Peyer's patch (tissue), 4 donors: ENCODE measurements around the gene LDLRAD3. TPM values are rescaled to one million over a fixed set of nuclear protein-coding genes. Genes with fewer than 3 reads are reported as not detected.

Source experiments
- DNase-seq, 3 donors: peaks; one replicate each; pipeline ENCODE4 v3.0.0-alpha.2; 2017 to 2019
- H3K27ac ChIP-seq, 4 donors: fragments of 200-600 bp; sonication (generic); one replicate each; pipeline ENCODE4 v1.5.1; 2016 to 2019
- H3K27me3 ChIP-seq, 2 donors: fragments of 200-600 bp; sonication (generic); one replicate each; pipeline ENCODE4 v1.5.1; 2019
- H3K36me3 ChIP-seq, 3 donors: fragments of 200-600 bp; sonication (generic); one replicate each; pipeline ENCODE4 v1.5.1; 2016 to 2019
- H3K4me1 ChIP-seq, 4 donors: fragments of 200-600 bp; sonication (generic); one replicate each; pipeline ENCODE4 v1.5.1; 2016 to 2019
- H3K4me3 ChIP-seq, 4 donors: fragments of 200-600 bp; sonication (generic); 1 replicate in 3 of 4; 2 replicates in 1 of 4; pipeline ENCODE4 v1.5.1; 2016 to 2019; ENCODE audit warnings: mild to moderate bottlenecking in 1 of 4
- H3K9me3 ChIP-seq, 4 donors: fragments of 200-600 bp; sonication (generic); one replicate each; pipeline ENCODE4 v1.5.1; 2016 to 2019; ENCODE audit warnings: mild to moderate bottlenecking in 1 of 4
- CTCF ChIP-seq, 6 experiments: fragments of 450-650 bp in 4 of 6; fragments of 200-600 bp in 2 of 6; sonication (generic) in 1 of 6; IDR thresholded peaks; one replicate each; pipeline ENCODE4 v1.5.1; 2017 to 2019; ENCODE audit warnings: antibody characterized with exemption in 6 of 6, mild to moderate bottlenecking in 3 of 6, moderate library complexity in 1 of 6
- POLR2A ChIP-seq, 2 donors: fragments of 450-650 bp; IDR thresholded peaks; one replicate each; pipeline ENCODE4 v1.5.1; 2017; ENCODE audit warnings: antibody characterized with exemption in 2 of 2, mild to moderate bottlenecking in 2 of 2, moderate library complexity in 2 of 2
- total RNA-seq, 4 donors: library from RNA; depleted of rRNA; stranded (reverse); fragments of >200 nt; gene quantifications; one replicate each; pipeline ENCODE4 v1.1.0, GENCODE V29; 2016

LDLRAD3 gene
- total RNA-seq, 4 donors from 2014 or later: 1.2 to 14.0 (median 4.8) TPM

GRCh38 chr11:36088266-36088972, 144.6 kb downstream of the LDLRAD3 start:
- no peaks in the 10 kb centered on the region for H3K36me3 ChIP-seq
- TF ChIP-seq POLR2A (IDR thresholded peaks at IDR 0.05) (no peak), CTCF (IDR thresholded peaks at IDR 0.05) (no peak)
- H3K4me3 ChIP-seq: no peak overlapping the region
- no peak overlapping the region for H3K27ac ChIP-seq
- H3K27me3 ChIP-seq: no peaks in the 10 kb centered on the region
- no peaks in the 10 kb centered on the region for H3K4me1 ChIP-seq
- H3K9me3 ChIP-seq: no peaks in the 10 kb centered on the region
- DNase-seq: no peak

- no peak overlapping the region for H3K27ac ChIP-seq
- H3K4me1 ChIP-seq: no peaks in the 10 kb centered on the region
- no peaks in the 10 kb centered on the region for H3K9me3 ChIP-seq
- H3K4me3 ChIP-seq: no peak overlapping the region
- TF ChIP-seq CTCF (IDR thresholded peaks at IDR 0.05): no peak
- no peaks in the 10 kb centered on the region for H3K27me3 ChIP-seq
- DNase-seq: no peak
- no peaks in the 10 kb centered on the region for H3K36me3 ChIP-seq
Observed at GRCh38 chr11:36089920-36090319, 146.1 kb downstream of the LDLRAD3 start.

GRCh38 chr11:36090356-36091109, 146.7 kb downstream of the LDLRAD3 start:
- H3K27me3 ChIP-seq: no peaks in the 10 kb centered on the region
- TF ChIP-seq POLR2A (IDR thresholded peaks at IDR 0.05) (no peak), CTCF (IDR thresholded peaks at IDR 0.05) (no peak)

GRCh38 chr11:36091256-36091811, 147.5 kb downstream of the LDLRAD3 start:
- DNase-seq: no peak
- Histone ChIP-seq H3K27ac (no peak overlapping the region), H3K36me3 (no peaks in the 10 kb centered on the region), H3K4me3 (no peak overlapping the region), H3K4me1 (no peaks in the 10 kb centered on the region), H3K9me3 (no peaks in the 10 kb centered on the region), H3K27me3 (no peaks in the 10 kb centered on the region)
- TF ChIP-seq CTCF (IDR thresholded peaks at IDR 0.05): no peak
- no peak for TF ChIP-seq POLR2A (IDR thresholded peaks at IDR 0.05)

More at GRCh38 chr11:36090356-36091109, 146.7 kb downstream of the LDLRAD3 start:
- Histone ChIP-seq H3K27ac (no peak overlapping the region), H3K9me3 (no peaks in the 10 kb centered on the region), H3K4me1 (no peaks in the 10 kb centered on the region), H3K36me3 (no peaks in the 10 kb centered on the region), H3K4me3 (no peak overlapping the region)
- DNase-seq: no peak

- no peaks in the 10 kb centered on the region for H3K9me3 ChIP-seq
- H3K4me1 ChIP-seq: no peaks in the 10 kb centered on the region
- no peak for DNase-seq
- H3K27me3 ChIP-seq: no peaks in the 10 kb centered on the region
- no peak overlapping the region for H3K4me3 ChIP-seq
- TF ChIP-seq CTCF (IDR thresholded peaks at IDR 0.05): no peak
- H3K27ac ChIP-seq: no peak overlapping the region
- no peaks in the 10 kb centered on the region for H3K36me3 ChIP-seq
Observed at GRCh38 chr11:36092314-36093030, 148.6 kb downstream of the LDLRAD3 start.
